GM19324 (cell line): Measurements from ENCODE around the gene ITGA11.

Experiments
- ATAC-seq: cut with Tn5 transposase; IDR thresholded peaks from one replicate; pipeline ENCODE4 v1.9.1; 2021; ENCODE audit warnings: mild to moderate bottlenecking, moderate library complexity; ENCODE audit not compliant: unreplicated experiment, low FRiP score

ITGA11 gene

GRCh38 chr15:68278595-68279405, 153.2 kb downstream of the ITGA11 start:
- ATAC-seq = no peak

DNA sequence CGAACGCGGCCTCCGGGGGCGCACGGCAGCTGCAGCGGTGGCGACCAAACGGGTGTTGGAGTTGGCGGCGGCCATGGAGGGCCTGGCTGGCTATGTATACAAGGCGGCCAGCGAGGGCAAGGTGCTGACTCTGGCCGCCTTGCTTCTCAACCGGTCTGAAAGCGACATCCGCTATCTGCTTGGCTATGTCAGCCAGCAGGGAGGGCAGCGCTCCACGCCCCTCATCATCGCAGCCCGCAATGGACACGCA, 153.7 kb downstream of the ITGA11 start:
- ATAC-seq = no peak

GRCh38 chr15:68277603-68278344, 154.2 kb downstream of the ITGA11 start, which contains the start of gene FEM1B:
Gene FEM1B (plus strand): TSS chr15:68277745. CDS start chr15:68278418, 673 bp downstream.
- ATAC-seq = peak; percentile 81

GRCh38 chr15:68277131-68277602, 154.8 kb downstream of the ITGA11 start:
- peak; percentile 11 for ATAC-seq

- no peak for ATAC-seq
Observed at GRCh38 chr15:68276668-68277067, 155.3 kb downstream of the ITGA11 start.

- ATAC-seq = no peak
Observed at GRCh38 chr15:68275165-68275746, 156.7 kb downstream of the ITGA11 start.

DNA sequence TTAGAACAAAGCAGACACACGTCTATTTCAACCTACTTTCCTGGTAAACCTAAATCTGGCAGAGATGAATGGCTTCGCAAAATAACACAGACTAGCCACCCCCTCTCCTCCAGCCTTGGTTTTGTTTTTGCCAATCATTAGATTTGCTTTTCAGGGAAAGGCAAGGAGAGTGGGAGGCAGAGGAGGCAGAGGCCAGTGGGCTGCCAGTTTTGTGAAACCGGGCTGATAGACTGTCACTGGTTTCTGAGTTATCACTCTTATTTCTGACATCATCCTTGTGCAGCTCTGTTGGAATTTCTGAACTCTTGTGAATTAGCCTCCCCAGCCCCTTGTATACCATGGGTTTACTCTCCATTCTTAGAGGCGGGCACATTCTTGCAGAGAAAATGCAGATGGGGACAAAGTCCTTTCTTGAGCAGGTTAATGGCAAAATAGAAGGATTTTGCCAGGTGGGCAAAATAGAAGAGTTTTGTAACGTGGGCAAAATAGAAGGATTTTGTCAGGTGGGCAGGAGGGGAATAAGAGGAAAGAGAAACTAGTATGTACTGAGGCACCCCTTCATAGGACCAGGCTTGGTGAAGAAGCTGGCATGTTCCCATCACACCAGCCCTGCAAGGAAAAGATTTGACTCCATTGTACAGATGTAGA, 157.6 kb downstream of the ITGA11 start:
- ATAC-seq = no peak

GRCh38 chr15:68272721-68273271, 159.2 kb downstream of the ITGA11 start:
- ATAC-seq = no peak

GRCh38 chr15:68271854-68272471, 160.0 kb downstream of the ITGA11 start:
- ATAC-seq = no peak

GRCh38 chr15:68268405-68268804, 163.6 kb downstream of the ITGA11 start:
- ATAC-seq = no peak

DNA sequence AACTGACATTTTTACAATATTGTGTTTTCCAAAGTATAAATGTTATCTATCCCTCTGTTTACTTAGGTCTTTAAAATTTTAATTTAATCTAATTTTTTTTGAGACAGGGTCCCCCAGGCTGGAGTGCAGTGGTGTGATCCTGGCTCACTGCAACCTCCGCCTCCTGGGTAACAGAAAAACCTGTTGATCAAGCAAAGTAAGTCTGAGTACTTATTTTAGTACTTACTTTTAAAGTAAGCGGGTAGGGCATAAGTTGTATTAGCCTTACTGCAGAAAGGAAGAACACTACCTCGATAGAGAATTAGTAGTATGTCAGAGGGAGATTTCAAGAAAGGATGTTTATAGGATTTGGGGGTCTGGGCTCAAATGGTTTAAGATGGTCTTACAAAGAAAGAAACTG, 166.3 kb downstream of the ITGA11 start:
- ATAC-seq = no peak

GRCh38 chr15:68265081-68265480, 166.9 kb downstream of the ITGA11 start:
- ATAC-seq = no peak

- no peak for ATAC-seq
Observed at GRCh38 chr15:68264282-68264681, 167.7 kb downstream of the ITGA11 start.

GRCh38 chr15:68262514-68263356, 169.2 kb downstream of the ITGA11 start:
- no peak for ATAC-seq

DNA sequence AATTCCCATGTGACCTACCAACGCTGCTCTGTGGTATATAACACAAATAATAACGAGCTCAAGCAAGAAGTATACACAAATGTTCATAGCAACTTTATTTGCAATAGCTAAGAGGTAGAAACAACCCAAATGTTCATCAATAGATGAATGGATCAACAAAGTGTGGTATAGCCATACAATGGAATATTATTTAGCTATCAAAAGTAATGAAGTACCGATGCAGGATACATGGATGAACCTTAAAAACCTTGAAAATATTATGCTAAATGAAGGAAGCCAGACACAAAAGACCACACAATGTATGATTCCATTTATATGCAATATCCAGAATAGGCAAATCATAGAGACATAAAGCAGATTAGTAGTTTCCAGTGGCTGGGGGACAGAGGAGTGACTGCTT, 170.0 kb downstream of the ITGA11 start:
- ATAC-seq = no peak

DNA sequence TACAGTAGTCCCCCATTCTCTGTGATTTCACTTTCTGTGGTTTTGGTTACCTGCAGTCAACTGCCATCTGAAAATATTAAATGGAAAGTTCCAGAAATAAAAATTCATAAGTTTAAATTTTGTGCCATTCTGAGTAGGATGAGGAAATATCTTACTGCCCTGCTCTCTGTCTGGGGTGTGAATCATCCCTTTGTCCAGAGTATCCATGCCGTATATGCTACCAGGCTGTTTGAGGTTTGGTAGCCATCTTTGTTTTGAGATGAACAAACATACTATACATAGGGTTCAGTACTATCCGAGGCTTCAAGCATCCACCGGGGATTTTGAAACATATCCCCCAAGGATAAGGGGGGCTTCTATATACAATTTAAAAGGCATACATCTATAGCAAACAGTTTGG, 170.7 kb downstream of the ITGA11 start:
- ATAC-seq = no peak

DNA sequence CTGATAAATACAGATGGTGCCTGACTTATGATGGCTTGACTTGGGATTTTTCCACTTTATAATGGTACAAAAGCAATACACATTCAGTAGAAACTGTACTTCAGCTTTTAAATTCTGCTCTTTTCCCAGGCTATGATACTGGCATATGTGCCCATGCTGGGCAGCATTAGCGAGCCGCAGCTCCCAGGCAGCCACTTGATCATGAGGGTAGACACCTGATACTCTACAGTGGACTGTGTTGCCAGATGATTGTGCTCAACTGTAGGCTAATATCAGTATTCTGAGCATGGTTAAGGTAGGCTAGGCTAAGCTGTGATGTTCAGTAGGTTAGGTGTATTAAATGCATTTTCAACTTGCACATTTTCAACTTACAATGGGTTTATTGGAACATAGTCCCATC, 172.1 kb downstream of the ITGA11 start:
- no peak for ATAC-seq

DNA sequence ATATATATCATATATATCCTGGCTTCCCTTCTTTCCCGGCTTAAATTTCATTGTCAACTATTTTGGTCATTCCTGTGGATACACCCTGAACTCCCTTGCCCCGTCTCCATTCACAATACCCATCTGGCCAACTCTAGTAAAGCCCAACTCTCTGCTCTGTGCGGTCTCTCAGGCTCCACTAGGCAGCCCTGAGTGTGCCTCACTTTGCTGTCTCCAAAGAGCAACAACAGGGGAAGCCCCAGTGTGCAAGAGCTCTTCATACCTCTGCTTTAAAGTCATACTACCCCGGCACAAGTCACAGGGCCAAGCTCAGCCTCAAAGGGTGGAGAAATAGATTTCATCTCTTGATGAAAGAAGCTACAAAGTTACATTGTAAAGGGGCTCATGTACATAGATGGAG, 173.3 kb downstream of the ITGA11 start:
- ATAC-seq = no peak

- no peak for ATAC-seq
Observed at GRCh38 chr15:68256675-68257450, 175.1 kb downstream of the ITGA11 start.
